ENCODE measurements around the gene ITM2B.
A peak's percentile ranks its signal among the peaks of the same experiment; 100 is the strongest.
"Not testable (repeated sequence)": the region's sequence is repeated elsewhere in the genome, so short reads cannot be mapped to it uniquely, and the experiment has no call there.

The ITM2B gene

GRCh38 chr13:48230541-48230940 lies 2.5 kb upstream of the ITM2B start:
- DNase-seq = no peak

GRCh38 chr13:48231080-48231479 lies 1.9 kb upstream of the ITM2B start:
- no peak for DNase-seq

GRCh38 chr13:48231933-48232332 lies 1.1 kb upstream of the ITM2B start:
- no peak for DNase-seq

DNA sequence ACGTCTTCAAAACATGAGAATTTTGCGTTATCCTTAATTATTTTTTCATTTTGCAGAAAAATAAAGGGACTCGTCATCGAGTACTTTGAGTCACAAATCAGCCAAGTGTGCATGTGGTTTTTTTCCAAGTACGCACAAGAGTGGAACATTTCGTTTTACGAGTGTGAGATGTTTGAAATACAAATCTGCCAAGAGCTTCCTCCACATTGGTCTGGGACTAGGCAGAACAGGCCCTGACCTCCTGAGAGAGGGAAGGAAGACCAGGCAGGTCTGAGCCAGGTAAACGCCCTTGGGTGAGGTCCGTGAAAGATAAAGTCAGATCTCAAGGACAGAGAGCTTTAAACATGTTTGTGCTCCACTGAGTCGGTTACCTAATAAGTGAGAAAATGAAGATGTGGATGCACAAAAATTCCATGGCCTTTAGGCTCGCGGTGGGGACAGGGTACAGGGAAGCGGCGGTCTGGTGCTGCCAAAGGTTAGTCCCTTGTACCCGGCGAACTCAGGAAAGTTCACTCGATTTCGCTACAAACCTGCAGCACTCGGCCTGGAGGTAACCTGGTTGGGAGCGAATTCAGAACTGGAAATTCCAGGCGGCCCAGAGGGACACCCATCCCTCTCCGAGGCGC lies 473 bp upstream of the ITM2B start:
- no peak for DNase-seq

GRCh38 chr13:48233889-48234488 lies 983 bp downstream of the ITM2B start:
- DNase-seq = peak; percentile 30

DNA sequence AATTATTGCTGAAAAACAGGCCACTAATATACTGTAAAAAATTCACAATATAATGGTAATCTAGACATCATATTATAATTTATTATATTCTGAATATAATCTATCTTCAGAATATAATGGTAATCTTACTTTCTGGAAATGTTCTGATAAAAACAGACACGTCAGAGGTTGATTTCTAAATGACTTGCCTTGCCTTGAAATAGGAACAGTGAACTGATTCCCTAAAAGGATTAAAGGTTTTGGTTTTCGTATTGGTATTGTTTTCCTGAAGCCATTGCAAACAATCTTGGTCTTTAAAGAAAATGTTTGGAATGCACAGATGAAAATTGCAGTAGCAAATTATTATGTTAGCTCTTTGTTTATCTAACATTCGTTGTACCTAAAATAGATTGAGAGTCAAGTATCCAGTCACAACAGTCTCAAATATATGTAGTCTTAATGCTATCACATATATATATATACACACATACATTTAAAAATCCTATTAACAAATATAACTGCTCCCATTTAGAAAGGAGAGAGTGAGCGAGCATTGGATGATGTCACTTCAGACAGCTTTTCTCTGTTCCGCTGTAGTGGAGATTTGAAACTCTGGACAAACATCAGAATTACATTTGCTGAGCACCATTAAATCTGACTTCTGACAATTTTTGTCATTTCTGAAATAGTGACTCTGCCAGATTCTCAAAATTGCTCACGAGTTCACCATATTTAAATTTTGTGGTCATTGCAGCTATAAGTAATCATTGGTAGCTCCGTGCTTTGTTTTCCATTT lies 1.7 kb downstream of the ITM2B start:
- DNase-seq = no peak

DNA sequence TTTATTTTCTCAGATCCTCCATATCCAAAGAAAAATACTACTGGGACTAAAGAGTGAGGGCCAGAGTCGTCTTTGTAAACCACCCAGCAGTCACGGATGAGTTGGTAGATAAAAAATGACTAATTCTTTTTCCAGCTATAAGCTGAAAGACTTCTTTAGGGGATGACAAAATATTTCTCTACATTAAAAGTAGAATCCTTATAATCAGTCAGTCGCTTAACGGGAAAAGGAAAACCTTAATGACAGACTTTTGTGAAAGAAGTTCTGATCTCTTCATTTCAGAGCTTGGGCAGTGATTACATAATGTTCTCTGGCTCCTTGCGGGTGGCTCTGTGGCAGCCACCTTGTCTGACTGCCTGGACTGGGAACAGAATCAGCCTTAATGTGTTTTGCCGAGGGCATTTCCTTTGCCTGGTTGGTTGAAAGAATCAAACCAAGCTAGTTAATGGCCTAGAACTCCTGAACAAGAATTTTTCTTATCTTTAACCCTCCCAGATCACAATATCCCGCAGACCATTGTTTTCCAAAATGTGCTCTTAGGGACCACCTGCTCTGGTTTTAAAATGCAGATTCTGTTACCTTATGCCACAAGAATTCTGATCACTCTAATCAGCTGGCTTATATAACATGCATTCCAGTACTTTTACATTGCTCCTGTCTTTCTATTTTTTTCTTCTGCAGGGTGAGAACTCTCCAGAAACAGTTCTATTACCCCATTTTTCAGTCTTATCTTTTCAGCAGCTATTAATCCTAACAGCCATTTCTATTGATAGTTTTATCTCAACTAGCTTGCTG lies 2.5 kb downstream of the ITM2B start:
- no peak for DNase-seq

- DNase-seq = no peak
Observed at GRCh38 chr13:48236528-48237353, 3.7 kb downstream of the ITM2B start.

- DNase-seq = not testable (repeated sequence)
Observed at GRCh38 chr13:48239369-48239768, 6.4 kb downstream of the ITM2B start.

DNA sequence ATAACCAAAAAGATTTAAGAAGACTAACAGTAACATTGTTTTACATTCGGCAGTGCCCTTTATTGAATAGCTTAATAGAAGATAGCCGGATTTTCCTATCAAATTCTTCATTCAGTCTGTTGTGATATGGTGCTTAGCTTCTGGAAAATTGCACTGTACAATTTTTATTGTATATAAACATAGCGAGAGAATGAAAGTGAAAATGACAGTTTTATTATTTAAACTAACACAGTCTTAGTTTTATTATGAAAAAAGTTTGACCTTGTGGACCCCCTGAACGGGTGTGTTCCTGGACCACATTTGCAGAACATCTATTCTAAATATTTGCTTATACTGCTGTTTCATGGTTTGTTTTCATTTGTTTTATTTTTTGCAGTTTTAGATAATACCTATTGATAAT lies 8.6 kb downstream of the ITM2B start:
- DNase-seq = no peak

GRCh38 chr13:48242677-48243076 lies 9.7 kb downstream of the ITM2B start:
- DNase-seq = no peak

DNA sequence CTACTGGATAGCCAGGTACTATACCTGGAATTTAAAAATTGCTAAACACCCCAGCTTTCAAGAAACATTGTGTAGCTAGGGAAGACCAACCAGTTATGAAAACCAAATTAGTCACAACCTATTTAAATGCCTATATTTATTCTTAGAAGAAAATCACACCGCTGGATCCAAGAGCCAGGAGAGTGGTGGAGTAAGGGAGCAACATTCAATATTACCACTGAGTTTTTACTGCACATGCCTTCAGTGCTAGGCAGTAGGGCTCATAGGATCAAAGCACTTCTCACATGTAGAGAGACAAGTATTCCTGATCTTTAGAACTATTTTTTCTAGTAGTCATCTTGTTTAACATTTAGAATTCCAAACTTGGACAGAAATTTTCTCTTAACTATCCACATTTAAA lies 11.2 kb downstream of the ITM2B start:
- DNase-seq = no peak

GRCh38 chr13:48246102-48246501 lies 13.1 kb downstream of the ITM2B start:
- DNase-seq = no peak

- DNase-seq = no peak
Observed at GRCh38 chr13:48249018-48249417, 16.0 kb downstream of the ITM2B start.

- peak; percentile 56 for DNase-seq
Observed at GRCh38 chr13:48251611-48252081, 18.6 kb downstream of the ITM2B start.

GRCh38 chr13:48252176-48252575 lies 19.2 kb downstream of the ITM2B start:
- DNase-seq = no peak

GRCh38 chr13:48253849-48254248 lies 20.8 kb downstream of the ITM2B start:
- DNase-seq = no peak

GRCh38 chr13:48255090-48255489 lies 22.1 kb downstream of the ITM2B start:
- DNase-seq = no peak

- no peak for DNase-seq
Observed at GRCh38 chr13:48255954-48256353, 22.9 kb downstream of the ITM2B start.

- no peak for DNase-seq
Observed at GRCh38 chr13:48258002-48258401, 25.0 kb downstream of the ITM2B start.

- no peak for DNase-seq
Observed at GRCh38 chr13:48258430-48258829, 25.4 kb downstream of the ITM2B start.

DNA sequence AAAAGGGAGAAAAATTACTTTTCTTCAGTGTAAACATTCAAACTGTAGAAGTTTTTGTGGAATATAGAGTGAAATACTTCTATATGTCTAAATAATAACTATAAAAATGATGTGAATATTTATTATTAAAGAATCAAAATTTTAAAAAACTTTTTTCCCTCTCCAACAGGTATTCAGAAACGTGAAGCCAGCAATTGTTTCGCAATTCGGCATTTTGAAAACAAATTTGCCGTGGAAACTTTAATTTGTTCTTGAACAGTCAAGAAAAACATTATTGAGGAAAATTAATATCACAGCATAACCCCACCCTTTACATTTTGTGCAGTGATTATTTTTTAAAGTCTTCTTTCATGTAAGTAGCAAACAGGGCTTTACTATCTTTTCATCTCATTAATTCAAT lies 28.0 kb downstream of the ITM2B start:
- no peak for DNase-seq
